ENCODE data around the gene TSC22D3. TPM values are rescaled to one million over a fixed set of nuclear protein-coding genes. Genes with fewer than 3 reads are reported as not detected.

TSC22D3 gene
- total RNA-seq, 6 donors from 2014 or later, result 309 to 1,061 (median 406) TPM

DNA sequence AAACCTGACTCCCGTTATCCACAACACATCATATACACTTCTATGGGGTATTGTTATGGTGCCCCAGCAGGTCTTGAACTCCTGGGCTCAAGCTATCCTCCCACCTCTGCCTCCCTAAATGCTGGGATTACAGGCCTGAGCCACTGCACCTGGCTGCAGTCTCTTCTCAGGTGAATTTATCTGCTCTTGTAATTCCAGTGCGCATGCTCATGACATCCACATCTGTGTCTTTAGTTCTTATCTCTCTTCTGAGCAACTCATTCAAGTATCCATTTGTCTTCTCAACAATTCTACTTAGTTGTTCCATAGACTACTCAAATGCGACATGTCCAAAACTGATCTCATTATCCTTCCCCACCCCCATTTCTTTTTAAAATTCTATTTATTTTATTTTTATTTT lies 29.6 kb upstream of the TSC22D3 start:
- ATAC-seq (ENCODE audit: low FRiP score in 2 of 2) (no peak), DNase-seq (no peak)
- 88 to 98% methylated on average over 3 of the region's 3 CpGs for WGBS, 2 donors
- Histone ChIP-seq H3K4me3 (no peak overlapping the region), H3K36me3 (no peaks in the 10 kb centered on the region), H3K4me1 (no peaks in the 10 kb centered on the region), H3K27me3 (no peaks in the 10 kb centered on the region), H3K27ac (no peak overlapping the region), H3K9me3 (no peaks in the 10 kb centered on the region)
- TF ChIP-seq EP300 (IDR thresholded peaks at IDR 0.05), result no peak
- TF ChIP-seq POLR2A (IDR thresholded peaks at IDR 0.05), result no peak
- TF ChIP-seq POLR2AphosphoS5 (IDR thresholded peaks at IDR 0.05), result no peak
- TF ChIP-seq, protein P1, sequence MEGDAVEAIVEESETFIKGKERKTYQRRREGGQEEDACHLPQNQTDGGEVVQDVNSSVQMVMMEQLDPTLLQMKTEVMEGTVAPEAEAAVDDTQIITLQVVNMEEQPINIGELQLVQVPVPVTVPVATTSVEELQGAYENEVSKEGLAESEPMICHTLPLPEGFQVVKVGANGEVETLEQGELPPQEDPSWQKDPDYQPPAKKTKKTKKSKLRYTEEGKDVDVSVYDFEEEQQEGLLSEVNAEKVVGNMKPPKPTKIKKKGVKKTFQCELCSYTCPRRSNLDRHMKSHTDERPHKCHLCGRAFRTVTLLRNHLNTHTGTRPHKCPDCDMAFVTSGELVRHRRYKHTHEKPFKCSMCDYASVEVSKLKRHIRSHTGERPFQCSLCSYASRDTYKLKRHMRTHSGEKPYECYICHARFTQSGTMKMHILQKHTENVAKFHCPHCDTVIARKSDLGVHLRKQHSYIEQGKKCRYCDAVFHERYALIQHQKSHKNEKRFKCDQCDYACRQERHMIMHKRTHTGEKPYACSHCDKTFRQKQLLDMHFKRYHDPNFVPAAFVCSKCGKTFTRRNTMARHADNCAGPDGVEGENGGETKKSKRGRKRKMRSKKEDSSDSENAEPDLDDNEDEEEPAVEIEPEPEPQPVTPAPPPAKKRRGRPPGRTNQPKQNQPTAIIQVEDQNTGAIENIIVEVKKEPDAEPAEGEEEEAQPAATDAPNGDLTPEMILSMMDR (IDR thresholded peaks at IDR 0.05), result no peak

DNA sequence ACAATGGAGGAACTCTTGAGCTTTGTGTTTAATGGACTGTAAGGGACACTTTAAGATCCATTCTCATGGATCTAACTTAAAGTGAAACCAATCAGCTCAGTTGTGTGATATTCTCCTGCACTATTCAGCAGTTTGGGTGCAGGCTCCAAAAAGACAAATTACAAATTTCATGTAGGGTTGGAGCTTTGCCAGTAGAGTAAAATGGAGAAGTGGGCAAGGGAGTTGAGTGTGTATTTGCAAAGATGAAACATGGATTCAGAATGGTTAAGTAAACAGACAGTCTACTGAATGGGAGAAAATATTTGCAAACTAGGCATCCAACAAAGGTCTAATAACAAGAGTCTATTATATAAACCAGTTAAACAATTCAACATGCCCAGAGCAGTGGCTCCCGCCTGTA lies 28.8 kb upstream of the TSC22D3 start:
- WGBS, 2 donors, result 67 to 86% methylated on average over 1 of the region's 1 CpG

DNA sequence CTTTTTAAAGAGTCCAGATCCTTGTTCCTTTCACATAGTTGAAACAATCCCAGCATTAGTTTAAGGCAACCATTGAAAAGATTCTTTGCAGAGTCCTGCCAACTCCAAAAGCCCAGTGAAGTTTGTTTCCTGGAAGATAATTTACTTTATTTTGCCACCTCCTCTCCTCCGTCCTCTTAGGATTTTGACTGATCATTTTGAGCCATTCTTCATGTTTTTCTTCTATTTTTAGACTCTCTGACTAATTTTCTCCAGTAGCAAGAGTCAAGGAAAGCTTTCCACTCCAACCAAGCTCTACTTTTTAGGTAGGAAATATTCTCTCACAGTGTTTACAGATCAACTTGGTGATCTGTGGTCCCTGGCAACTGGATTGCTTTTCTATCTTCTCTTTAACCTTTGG lies 12.2 kb upstream of the TSC22D3 start:
- no peaks in the 10 kb centered on the region for H3K9me3 ChIP-seq
- DNase-seq, result no peak
- 8 to 41% methylated on average over 1 of the region's 1 CpG for WGBS, 2 donors
- no peaks in the 10 kb centered on the region for H3K36me3 ChIP-seq
- TF ChIP-seq, protein P1 (IDR thresholded peaks at IDR 0.05), result no peak
- TF ChIP-seq POLR2A (IDR thresholded peaks at IDR 0.05) (no peak), EP300 (IDR thresholded peaks at IDR 0.05) (no peak), POLR2AphosphoS5 (IDR thresholded peaks at IDR 0.05) (no peak)
- H3K4me3 ChIP-seq, result no peak overlapping the region
- H3K4me1 ChIP-seq, result no peaks in the 10 kb centered on the region
- H3K27ac ChIP-seq, result no peak overlapping the region
- H3K27me3 ChIP-seq, result no peaks in the 10 kb centered on the region
- no peak for ATAC-seq (ENCODE audit: low FRiP score in 2 of 2)

More for the DNA sequence above, 28.8 kb upstream of the TSC22D3 start:
- DNase-seq, result no peak
- Histone ChIP-seq H3K27ac (no peak overlapping the region), H3K36me3 (no peaks in the 10 kb centered on the region), H3K27me3 (no peaks in the 10 kb centered on the region), H3K4me1 (no peaks in the 10 kb centered on the region), H3K4me3 (no peak overlapping the region), H3K9me3 (no peaks in the 10 kb centered on the region)
- no peak for TF ChIP-seq POLR2AphosphoS5 (IDR thresholded peaks at IDR 0.05)
- no peak for TF ChIP-seq EP300 (IDR thresholded peaks at IDR 0.05)
- ATAC-seq (ENCODE audit: low FRiP score in 2 of 2), result no peak

DNA sequence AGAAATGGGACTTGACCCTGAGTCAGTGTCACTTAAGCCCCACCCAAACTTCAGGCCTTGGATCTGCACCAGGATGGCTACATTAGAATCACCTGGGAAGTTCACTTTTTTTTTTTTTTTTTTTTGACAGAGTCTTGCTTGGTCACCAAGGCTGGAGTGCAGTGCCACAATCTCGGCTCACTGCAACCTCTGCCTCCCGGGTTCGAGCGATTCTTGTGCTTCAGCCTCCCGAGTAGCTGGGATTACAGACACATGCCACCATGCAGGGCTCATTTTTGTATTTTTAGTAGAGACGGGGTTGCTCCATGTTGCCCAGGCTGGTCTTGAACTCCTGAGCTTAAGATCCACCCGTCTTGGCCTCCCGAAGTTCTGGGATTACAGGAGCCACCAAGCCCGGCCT lies 4.9 kb upstream of the TSC22D3 start:
- H3K27ac ChIP-seq, result no peak overlapping the region
- H3K4me3 ChIP-seq, result no peak overlapping the region
- no peak for TF ChIP-seq POLR2AphosphoS5 (IDR thresholded peaks at IDR 0.05)
- H3K36me3 ChIP-seq, result no peaks in the 10 kb centered on the region
- WGBS, 2 donors, result 89 to 95% methylated on average over 8 to 9 of the region's 9 CpGs
- H3K4me1 ChIP-seq, result peaks cover 0 to 9% (median 3%) of the 10 kb centered on the region in 4 donors
- DNase-seq (no peak), ATAC-seq (ENCODE audit: low FRiP score in 2 of 2) (no peak)
- peaks cover 0 to under 1% (median 0%) of the 10 kb centered on the region in 4 donors for H3K27me3 ChIP-seq
- H3K9me3 ChIP-seq, result no peaks in the 10 kb centered on the region

DNA sequence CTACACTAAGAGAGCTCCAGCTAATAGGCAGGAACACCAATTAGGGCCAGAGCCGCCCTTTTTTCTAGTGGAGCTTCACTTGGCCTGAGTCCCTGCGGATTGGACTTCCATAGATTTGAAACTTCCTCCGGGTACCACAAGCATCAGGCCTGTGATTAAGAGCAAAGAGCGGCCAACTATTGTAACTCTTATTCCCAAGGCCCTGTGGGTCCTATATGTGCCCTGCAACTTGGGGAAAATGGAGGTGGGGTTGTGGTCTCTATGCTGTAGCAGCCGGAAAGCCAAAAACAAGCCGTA lies 1.9 kb upstream of the TSC22D3 start, which contains the start of gene NCBP2L:
NCBP2L (plus strand) TSS at position 198 of the 297 bp plus-strand sequence. CDS start 16,488 bp downstream, outside the sequence.
- Histone ChIP-seq H3K4me3 (peak within 1 kb of the TSS in 3 of 4 donors; percentile 45 to 64 (median 55)), H3K4me1 (peaks cover 0 to 9% (median 3%) of the 10 kb centered on the region in 4 donors), H3K36me3 (no peaks in the 10 kb centered on the region), H3K9me3 (no peaks in the 10 kb centered on the region), H3K27ac (peak within 1 kb of the TSS; percentile 73 to 89 (median 86)), H3K27me3 (peaks cover 0 to 4% (median 0%) of the 10 kb centered on the region in 4 donors)
- ATAC-seq (ENCODE audit: low FRiP score in 2 of 2) (no peak), DNase-seq (no peak)
- no peak for TF ChIP-seq POLR2A (IDR thresholded peaks at IDR 0.05)
- TF ChIP-seq, protein P1 (IDR thresholded peaks at IDR 0.05), result no peak
- no peak for TF ChIP-seq EP300 (IDR thresholded peaks at IDR 0.05)
- no peak for TF ChIP-seq POLR2AphosphoS5 (IDR thresholded peaks at IDR 0.05)
- WGBS, 2 donors, result 65 to 70% methylated on average over 3 to 6 of the region's 6 CpGs

Data from upper lobe of left lung (tissue), 6 donors.